ENCODE data around the gene MNAT1.
A peak's percentile ranks its signal among the peaks of the same experiment; 100 is the strongest.
"Not testable (repeated sequence)": the region's sequence is repeated elsewhere in the genome, so short reads cannot be mapped to it uniquely, and the experiment has no call there.

Gene MNAT1

DNA sequence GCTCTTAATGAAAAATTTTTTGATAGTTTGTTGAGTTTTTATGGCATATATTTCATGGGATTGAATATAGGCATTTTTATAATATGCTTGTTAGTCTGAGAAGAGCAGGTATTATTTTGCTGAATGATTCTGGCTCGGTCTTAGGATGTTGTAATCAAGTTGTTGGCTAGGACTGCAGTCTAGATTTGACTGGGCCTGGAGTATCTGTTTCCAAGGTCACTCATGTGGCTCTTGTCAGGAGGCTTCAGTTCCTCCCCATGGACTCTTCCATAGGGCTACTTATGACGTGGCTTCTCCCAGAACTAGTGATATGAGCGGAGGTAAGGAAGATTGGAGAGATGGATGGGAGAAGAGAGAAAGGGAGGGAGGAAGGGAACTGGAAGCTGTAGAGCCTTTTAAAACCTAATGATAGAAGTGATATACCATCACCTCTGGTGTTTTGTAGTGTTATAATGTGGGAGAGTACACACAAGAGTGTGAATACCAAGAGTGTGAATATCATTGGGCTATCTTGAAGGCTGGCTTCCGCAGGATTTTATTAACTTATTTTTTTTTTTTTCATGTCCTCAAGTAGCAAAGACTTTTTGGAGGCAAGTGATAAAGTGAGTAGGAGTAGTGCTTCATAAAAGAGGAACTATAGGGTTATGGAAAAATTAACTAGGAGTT, 4.4 kb downstream of the MNAT1 start:
- no peak for DNase-seq

DNA sequence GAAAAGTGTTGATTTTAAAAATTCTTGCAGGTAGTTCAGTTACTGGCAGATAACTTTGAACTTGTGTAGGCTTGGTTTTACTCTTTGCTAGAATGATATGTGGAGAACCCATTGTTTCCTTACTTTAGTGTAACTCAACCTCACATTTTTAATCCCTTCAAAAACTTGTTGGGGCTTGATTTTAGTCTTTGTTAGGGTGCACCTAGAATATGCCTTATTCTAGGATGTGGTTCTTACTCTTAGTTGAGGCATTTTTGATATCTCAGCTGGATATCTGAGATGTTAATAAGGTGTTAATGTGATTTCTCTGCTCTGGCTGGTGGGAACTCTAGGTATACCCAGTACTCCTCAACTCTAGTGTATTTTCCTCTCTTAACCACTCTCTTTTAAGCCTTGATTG, 10.0 kb downstream of the MNAT1 start:
- no peak for DNase-seq

DNA sequence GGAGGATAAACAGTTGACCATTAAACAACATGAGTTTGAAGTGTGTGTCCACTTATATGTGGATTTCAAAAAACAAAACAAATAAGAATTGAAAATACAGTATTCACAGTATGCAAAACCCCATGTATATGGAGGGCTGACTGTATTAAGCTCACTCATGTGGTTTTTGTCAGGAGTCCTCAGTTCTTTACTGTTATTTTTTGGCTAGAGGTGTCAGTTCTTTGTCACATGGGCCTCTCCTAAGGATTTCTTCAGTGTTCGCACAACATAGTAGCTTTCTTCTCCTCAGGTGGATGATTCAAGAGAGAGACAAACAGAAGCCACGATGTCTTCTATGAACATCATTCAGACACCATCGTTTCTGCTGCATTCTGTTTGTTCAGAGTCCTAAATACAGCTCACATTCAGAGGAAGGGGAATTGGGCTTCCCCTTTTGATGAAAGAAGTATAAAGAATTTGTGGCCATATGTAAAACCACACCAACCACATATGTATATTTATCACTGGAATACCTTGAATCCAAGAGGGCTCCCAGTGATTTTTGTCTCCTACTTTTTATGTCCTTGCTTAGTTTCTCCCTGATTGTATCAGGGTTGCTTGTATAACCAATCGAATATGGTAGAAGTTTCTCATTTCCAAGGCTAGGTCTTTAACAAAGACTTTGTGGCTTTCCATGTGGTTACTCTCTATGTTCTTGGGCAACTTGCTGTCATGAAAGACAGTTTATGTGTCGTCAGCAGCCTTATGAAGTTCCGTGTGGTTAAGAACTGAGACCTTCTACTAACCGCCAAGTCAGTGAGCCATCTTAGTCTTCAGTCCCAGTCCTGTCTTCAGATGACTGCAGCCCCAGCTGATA, 18.9 kb downstream of the MNAT1 start:
- no peak for DNase-seq

DNA sequence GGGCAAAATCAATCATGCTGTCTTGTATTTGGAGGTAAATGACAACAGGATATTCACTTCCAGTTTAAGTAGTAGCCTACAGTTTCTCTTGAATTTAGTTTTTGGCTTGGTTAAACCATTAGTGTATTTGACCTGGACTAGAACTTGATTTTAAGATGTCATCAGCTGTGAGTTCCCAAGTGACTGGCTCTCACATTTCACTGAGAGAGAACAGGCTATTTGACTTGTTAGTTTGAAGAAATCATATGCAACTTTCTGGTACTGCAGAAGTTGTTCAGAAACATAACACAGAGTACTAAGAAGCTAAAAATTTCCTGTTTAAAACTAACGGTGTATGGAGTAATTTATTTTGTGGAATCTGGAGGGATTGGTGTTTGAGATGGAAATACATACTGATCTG, 22.3 kb downstream of the MNAT1 start:
- DNase-seq = no peak

DNA sequence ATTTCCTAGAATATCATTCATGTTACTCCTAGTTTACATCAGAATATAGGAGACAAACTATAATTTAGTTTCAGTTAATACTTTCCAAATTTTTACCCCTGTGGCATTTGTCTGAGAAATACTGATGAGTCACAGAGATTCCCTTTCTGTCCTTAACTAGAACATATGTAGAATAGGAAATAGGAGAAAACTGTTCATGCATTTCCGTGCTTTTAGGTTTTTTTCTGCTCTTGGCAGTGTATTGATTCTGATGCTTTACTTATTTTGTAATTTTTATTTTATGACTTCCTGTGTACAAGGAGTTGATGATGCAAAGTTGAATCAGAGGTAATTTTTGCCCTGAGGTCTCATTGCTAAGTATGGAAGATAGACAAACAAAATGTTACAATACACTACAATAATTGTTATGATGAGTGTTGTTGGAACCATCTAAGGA, 23.0 kb downstream of the MNAT1 start:
- no peak for DNase-seq

DNA sequence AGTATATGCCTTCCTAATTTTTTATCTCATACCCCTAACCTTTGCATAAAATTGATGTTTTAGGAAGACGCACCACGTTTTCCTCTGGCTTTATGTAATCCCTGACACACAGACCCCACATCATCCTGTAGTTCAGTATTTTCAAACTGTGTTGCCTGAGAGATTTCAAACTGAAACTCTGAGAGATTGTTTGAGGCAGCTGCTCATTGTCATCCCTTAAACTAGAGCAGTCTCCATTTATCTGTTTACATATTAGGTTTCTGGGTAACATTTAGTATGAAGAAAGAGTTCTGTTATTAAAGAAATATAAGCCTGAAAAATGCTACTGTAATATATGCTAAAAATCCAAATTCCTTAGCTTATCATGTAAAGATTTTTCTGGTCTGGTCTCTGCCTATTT, 24.3 kb downstream of the MNAT1 start:
- no peak for DNase-seq

DNA sequence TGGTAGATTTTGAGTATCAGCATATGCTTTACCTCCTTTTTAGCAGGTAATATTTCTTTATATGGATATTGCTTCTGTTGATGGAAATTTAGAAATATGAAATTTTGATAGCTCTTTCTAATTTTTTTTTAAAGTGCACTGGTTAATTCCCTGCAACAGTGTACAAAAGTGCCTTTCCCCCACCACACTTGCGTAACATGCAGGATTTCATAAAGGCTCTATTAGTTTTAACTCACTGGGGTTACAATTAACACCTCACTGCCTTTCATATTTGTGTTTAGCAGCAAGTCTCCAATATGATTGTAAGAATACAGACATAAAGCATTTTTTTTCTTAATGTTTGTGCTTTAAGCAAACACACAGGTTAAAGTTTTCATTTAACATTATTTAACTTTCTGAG, 25.6 kb downstream of the MNAT1 start:
- no peak for DNase-seq

DNA sequence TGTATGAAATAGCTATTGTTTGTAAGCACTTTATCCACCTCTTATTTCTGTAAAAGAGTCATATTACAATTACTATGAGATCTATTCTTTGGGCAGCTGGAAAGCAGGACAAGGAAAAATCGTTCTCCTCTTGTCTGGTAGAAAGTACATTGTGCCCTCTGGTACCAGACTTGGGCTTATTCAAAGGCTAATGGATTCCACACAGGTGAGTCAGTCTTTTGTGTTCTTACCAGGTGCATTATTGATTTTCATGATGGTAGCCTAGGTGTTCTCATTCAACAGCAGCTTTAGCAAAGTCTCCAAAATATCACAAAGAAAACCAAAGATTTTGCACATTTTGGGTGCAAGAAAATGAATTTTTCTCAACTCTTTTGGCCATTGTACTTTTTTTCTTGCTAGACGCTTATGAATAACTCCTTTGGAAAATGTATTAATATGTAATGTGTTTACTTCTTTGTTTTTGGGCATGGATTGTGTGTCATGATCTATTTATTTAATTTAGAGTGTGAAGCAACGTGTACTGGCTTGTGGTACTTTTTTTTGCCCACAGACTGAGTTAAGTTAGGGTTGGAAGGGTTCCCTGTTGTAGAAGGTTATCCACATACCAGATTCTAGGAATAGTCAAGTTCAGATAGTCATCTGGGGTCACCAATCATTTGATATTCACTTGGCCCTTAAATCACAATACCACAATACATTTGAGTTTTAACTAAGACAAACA, 26.2 kb downstream of the MNAT1 start:
- DNase-seq = peak; percentile 58

DNA sequence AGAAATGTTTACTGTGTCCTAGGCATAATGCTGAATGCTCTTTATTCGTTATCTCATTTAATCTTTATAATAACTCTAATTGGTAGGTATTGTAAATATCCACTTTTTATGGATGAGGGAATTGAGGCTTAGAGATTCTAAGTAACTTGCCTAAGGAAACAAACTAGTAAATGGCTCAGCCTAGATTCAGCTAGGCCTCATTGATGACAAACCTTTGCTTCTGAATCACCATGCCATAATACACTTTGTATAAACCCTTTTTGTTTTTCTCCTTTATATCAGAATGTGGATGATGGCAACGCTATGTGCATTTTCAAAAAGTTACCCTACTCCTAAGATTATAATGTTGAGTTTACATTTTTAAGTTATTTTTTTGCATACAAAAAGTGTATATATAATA, 34.0 kb downstream of the MNAT1 start:
- DNase-seq = no peak

DNA sequence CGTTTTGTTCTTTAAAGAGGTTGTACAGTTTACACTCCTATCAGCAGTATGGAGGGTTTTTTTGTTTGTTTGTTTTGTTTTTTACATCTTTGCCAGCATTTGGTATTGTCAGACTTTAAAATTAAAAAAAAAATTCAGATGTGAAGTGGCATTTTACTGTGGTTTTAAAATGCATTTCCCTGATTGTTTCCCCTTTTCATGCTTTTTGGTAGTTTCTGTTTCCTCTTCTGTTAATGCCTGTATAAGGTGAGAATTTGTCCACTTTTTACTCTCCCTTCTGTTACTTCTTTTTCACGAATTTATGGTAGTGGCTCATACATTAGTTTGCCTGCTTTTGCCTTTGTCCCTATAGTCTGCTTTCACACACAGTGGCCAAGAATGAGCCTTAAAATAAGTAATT, 36.6 kb downstream of the MNAT1 start:
- DNase-seq = no peak

DNA sequence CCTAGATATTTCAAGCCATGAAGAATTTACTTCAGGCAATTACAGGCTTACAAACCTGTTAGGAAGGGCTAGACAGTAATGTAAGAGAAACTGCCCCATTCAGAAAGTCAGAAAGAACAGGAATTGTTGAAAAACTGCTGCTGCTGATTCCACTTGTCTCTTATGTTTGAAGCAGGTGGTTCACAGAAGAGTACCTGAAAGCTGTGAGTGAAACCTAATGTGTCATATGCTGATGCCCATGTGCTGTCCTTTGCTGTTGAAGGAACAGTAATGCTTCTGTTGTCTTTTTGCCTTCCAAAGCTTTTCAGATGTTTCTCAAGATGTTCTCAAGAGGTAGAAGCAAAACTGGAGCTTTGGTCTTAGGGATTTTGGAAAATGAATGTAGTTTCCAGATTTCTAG, 39.0 kb downstream of the MNAT1 start:
- DNase-seq = no peak

DNA sequence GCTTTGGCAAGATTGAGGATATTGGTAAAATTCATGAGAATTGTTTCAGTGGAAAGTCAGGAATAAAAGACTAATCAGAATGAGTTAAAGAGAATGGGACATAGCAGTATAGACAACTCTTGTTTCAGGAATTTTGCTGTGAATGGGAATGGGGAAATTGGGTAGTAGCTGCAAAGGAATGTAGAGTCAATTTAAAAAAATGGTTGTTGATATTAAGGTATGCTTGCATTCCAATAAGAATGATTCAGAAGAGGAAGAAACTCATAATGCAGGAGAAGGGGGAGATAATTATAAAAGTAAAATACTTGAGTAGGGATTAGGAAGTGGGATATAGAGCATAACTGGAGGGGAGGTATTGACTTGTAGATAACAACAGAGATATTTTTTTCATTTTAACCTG, 40.7 kb downstream of the MNAT1 start:
- DNase-seq = no peak

DNA sequence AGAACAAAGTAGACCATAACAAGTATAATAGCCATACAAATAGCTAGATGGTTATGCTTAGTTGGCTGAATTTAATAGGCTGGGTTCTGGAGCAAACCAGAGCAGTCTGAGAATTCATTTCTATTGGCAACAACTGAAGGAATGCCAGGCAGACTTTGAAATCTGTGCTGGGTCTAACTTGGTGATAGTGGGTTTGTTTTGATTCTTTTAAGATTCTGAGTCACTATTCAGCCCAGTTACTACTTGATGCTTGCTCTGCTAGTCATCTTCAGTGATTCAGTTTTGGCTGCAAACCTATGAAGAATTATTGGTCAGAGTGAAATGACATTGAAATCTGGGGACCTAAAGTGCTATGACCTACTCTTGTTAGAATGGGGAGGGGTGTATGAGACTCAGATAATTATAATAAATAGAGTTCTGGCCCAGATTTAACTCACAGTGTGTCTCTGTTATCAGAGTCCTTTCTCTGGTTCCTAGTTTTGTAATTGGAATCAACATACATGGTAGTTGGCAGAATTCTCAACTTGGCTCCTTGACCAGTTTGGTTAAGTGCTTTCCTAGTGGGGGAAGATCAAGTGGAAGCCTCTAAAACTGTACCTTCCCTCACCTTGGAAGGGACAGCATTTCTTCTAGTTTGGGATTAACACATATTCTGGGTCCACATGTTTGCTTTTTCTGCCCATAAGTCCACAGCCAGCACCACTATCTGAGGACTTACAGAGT, 43.5 kb downstream of the MNAT1 start:
- no peak for DNase-seq

DNA sequence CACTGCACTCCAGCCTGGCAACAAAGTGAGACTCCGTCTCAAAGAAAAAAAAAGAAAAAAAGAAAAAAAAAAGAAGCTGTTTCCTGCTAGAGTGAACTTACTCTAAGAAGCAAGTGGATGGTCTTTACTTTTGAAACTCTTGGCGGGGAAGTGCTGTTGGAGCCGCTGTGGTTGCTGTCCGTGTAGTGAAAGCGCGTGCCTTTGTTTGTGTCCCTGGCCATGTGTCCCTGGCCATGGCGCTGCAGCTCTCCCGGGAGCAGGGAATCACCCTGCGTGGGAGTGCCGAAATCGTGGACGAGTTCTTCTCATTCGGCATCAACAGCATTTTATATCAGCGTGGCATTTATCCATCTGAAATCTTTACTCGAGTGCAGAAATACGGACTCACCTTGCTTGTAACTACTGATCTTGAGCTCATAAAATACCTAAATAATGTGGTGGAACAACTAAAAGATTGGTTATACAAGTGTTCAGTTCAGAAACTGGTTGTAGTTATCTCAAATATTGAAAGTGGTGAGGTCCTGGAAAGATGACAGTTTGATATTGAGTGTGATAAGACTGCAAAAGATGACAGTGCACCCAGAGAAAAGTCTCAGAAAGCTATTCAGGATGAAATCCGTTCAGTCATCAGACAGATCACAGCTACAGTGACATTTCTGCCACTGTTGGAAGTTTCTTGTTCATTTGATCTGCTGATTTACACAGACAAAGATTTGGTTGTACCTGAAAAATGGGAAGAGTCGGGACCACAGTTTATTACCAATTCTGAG, 45.4 kb downstream of the MNAT1 start:
- DNase-seq = not testable (repeated sequence)

DNA sequence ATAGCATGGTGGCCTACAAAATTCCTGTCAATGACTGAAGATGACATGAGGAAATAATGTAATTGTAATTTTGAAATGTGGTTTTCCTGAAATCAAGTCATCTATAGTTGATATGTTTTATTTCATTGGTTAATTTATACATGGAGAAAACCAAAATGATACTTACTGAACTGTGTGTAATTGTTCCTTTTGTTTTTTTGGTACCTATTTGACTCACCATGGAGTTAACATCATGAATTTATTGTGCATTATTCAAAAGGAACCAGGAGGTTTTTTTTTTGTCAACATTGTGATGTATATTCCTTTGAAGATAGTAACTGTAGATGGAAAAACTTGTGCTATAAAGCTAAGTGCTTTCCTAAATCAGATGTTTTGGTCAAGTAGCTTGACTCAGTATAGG, 46.0 kb downstream of the MNAT1 start:
- DNase-seq = not testable (repeated sequence)

DNA sequence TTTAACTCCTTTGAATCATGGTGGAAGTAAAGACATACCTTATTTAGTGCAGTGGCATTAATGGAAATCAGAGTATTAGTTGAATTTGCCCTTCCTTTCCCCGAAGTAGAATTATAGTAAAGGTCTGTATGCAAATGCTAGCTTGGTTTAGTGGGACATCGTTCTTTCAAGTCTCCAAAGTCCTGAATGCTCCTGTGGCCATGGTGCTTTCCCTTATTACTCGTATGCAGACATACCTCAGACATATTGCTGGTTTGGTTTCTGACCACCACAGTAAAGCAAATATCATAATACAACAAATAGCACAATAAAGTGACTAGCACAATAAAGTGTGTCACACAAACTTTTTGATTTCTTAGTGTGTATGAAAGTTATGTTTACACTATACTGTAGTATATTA, 52.3 kb downstream of the MNAT1 start:
- DNase-seq = no peak

DNA sequence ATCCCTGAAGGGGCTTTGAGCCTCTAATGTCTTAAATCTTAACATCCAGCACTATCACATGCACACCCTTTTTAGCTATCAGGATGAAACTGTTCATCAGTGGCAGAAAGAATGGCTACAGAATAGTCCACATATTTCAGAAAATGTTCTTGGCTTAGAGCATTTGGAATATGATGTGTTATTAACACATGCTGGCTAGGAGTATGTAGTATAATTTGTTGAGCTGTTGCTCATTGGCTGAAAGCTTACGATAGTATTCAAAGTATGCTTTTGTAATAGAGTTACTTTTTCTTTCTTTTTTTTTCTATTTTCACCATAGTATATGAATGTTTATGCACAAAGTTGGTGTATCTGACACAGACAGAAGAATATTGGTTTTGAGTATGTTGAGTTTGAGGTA, 55.1 kb downstream of the MNAT1 start:
- no peak for DNase-seq

DNA sequence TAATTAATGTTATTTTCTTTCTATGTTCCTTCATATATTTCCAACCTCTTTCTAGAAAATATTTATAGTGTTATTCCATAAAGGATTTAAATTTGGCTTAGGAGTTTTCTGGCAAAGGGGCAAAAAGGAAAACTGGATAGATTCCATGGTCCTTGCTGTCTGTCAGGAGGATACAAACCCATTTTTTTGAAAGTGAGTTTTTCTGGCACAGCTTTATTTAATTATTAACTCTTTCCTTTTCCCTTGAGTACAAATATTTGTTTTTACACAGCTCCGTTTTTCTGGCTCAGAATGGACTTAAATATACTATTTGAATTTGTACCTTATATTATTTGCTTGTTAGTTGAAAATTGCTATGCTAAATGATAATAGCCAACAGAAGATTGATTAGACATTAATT, 56.3 kb downstream of the MNAT1 start:
- no peak for DNase-seq

DNA sequence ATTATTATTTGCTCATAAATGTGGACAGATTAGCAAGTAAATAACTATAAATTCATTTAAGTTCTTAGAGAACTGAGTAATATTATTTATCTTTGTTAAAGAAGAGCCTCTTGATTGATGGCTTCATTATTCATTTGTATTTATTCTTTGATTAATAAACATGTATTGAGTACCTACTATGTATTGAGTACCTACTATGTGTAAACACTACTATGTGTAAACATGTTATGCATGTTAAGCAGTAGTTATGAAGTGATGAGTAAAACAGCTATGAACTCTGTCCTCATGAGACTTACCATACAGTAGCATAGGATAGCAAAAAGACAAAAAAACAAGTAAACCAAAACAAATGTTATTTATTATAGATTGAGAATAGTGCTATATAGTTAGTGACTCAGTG, 61.9 kb downstream of the MNAT1 start:
- no peak for DNase-seq

DNA sequence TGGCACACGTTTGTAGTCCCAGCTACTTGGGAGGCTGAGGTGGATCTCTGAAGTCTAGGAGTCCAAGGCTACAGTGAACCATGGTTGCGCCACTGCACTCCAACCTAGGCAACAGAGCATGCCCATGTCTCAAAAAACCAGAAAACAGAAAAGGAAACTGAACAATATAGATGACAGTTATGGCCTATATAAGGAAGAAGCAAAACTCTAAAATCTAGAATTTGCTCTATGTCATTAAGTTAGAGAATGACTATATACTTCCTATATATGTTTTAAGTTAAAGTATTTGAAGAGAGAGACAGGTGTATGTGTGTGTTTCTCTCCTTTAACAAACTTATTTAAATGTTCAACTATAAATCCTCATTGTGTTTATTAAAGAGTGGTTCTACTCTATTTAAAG, 65.8 kb downstream of the MNAT1 start:
- DNase-seq = no peak

DNA sequence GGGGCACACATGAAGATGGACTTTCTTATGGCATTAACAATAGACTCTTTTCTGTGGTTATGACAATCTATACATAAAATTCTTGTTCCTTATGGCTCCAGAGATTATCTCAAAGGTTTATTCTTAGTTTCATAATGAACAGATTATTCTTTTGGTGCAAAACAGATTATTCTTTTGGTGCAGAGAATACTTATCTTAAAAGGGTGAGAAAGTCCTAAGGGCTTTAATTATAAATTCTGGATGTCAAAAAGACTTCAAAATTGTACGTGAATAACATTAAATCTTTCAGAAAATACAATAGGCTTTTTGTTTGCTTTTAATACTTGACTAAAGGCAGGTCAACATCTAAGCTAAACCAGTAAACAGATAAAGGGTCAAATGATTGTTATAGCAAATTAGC, 69.3 kb downstream of the MNAT1 start:
- DNase-seq = no peak

DNA sequence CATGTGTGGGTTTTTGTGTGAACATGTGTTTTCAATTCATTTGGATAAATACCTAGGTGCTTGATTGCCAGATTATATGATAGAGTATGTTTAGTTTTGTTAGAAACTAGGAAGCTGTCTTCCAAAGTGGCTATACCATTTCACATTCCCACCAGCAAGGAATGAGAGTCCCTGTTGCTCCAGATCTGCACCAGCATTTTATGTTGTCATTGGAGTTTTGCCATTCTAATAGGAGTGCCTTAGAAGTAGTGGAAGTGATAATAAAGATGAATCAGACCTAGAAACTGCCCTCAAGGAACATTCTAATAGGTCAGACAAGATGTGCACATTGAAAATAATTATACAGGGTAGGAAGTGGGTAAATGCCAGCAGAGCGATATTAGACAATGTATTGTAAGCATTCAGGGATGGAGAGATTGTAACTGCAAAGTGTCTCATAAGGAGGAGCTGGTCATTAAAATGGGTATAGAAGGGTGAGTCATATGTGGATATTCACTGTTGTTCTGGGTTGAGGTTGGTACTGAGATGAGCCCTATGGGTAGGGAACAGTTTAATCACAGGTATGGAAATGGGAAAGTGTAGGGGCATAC, 71.4 kb downstream of the MNAT1 start:
- DNase-seq = no peak

Measured in islet precursor cell (in vitro differentiated cells).